HG02973 (cell line): ENCODE measurements around the gene RSPO1.
"Not testable (repeated sequence)": the region's sequence is repeated elsewhere in the genome, so short reads cannot be mapped to it uniquely, and the experiment has no call there.

Experiments used
- ATAC-seq: cut with Tn5 transposase; IDR thresholded peaks from one replicate; pipeline ENCODE4 v1.9.1; 2021; ENCODE audit warnings: moderate library complexity; ENCODE audit not compliant: unreplicated experiment

Gene RSPO1

GRCh38 chr1:37622131-37622530, 12.6 kb downstream of the RSPO1 start:
- no peak for ATAC-seq

- ATAC-seq: no peak
Measured at GRCh38 chr1:37621326-37621870, 13.3 kb downstream of the RSPO1 start.

- ATAC-seq: no peak
Measured at GRCh38 chr1:37620707-37621106, 14.0 kb downstream of the RSPO1 start.

- no peak for ATAC-seq
Measured at GRCh38 chr1:37616330-37616729, 18.4 kb downstream of the RSPO1 start.

GRCh38 chr1:37614105-37614504, 20.6 kb downstream of the RSPO1 start:
- ATAC-seq: no peak

- ATAC-seq: no peak
Measured at GRCh38 chr1:37612186-37612585, 22.5 kb downstream of the RSPO1 start.

GRCh38 chr1:37609994-37610393, 24.7 kb downstream of the RSPO1 start:
- ATAC-seq: no peak

DNA sequence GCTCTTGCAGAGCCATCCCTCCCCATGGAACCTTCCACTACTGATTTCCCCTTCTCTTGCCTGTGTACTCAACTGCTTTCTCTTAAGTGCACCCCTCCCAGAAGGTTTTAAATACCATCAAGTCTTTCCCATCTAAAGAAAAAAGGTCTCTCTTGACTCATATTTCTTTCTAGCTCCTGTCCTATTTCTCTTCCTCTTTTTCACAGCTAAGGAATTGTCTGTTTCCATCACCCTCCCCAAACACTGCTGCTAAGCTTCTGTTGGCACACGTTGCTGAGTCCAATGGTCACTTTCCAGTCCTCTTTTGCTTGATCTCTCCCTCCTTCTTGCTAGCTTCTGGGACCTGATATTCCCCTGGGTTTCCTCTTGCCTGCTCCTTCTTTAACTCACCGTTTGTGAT, 25.7 kb downstream of the RSPO1 start:
- no peak for ATAC-seq

DNA sequence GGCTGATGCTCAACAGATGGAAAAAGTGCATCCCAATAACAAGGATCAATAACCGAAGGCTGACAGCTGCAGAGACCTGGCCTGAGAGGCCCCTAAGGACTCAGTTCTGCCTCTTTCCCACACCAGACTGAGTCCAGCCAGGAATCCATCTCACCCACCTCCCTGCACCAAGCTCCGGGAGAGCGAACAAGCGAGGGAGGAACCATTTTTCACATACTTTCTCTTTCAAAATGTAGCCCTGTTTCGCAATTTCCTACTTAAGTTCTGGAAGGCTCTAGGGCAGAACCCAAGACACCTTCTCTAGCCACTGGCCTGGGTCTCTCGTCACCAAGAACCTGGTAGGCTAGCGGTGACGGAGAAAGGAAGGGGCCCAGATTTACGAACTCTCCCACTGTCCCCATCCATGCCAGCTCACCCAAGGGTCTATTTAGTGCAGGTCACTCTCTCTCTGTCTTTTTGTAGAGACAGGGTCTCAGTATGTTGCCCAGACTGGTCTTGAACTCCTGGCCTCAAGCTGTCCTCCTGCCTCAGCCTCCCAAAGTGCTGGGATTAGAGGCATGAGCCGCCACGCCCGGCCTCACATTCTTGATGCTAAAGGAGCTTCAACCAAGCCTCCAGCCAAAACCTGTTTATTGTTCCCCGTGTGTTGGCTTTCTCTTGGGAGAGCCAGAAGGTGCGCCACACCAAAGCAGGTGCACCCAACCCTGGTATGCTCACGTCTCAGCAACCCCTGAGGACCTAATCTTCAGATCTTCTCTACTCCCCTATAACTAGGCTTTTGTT, 28.0 kb downstream of the RSPO1 start:
- no peak for ATAC-seq

GRCh38 chr1:37605806-37606474, 28.8 kb downstream of the RSPO1 start:
- ATAC-seq: no peak

GRCh38 chr1:37605061-37605650, 29.5 kb downstream of the RSPO1 start:
- no peak for ATAC-seq

DNA sequence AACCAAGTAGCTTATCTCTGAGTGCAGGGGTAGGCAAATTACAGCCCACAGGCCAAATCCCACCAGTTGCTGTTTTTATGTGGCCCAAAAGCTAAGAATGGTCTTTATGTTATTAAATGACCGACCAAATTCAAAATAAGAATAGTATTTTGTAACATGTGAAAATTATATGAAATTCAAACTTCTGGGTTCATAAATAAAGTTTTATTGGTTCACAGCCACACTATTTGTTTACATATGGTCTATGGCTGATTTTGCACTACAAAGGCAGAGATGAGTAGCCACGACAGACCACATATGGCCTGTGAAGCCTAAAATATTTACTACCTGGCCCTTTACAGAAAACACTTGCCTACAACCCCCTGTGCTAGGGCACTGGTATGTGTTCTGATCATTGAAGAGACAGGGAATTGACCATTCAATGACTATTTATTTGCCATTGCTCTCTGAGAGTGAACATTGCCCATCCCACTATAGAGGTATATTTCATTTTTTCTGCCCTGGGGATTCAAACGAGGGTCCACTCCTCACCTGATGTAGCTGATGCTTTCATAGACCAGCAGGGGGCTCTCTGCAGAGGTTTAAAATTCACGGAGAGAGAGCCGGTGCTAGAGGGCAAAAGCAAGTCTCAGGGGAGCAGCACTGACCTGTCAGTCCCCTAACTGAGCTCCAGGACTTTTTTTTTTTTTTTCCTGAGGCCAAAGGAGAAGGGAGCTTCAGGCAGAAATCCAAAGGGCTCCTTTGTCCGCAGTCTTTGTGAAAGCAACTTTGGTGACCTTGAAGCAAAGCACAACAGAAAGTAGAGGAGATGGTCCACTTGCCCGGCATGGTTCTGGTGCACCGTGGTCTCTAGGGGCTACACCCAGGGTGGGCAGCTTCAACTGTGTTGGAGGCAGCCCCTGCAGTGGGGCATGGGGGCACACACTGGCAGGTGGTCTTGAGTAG, 31.7 kb downstream of the RSPO1 start:
- no peak for ATAC-seq

GRCh38 chr1:37601441-37601840, 33.3 kb downstream of the RSPO1 start:
- no peak for ATAC-seq

GRCh38 chr1:37599940-37600339, 34.8 kb downstream of the RSPO1 start:
- ATAC-seq: no peak

- ATAC-seq: no peak
Measured at GRCh38 chr1:37596182-37596667, 38.5 kb downstream of the RSPO1 start.

DNA sequence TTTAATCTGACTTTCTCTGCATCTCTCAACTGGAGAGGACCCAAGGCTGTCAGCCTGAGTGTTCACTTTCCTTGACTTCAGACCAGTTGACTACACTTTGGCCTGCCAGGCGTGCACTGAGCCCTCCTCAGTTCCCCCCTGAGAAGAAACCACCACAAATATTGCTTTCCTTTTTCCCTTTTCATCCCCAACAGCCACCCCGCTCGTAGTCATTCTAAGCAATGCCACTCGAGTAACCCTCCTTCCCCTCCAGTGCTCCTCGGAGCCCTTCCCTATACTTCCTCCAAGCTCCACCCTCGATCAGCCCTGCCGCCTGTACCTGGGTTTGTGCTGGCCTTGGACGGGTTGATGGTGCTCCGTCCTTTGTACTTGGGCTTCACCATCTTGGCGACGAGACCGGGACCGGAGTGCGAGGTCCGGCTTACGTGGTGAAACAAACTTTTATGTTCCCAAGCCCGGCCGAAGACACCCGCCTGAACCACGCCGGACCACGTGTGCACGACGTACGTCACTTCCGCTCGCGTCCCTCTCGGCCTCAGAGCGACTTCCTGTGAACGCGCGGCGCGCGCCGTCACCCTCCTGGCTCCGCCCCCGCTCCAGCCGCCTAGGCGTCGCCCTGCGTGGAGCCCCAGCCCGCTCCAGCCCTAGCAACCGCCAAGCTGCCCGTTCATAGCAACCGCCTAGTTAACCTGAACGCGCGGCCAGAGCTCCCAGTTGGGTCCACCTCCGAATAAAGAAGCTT, 39.1 kb downstream of the RSPO1 start, which contains the start of gene GNL2:
Gene GNL2 (minus strand): TSS at position 498 of the 742 bp plus-strand sequence. CDS start 115 bp downstream, at position 383.
- ATAC-seq: peak; percentile 92

DNA sequence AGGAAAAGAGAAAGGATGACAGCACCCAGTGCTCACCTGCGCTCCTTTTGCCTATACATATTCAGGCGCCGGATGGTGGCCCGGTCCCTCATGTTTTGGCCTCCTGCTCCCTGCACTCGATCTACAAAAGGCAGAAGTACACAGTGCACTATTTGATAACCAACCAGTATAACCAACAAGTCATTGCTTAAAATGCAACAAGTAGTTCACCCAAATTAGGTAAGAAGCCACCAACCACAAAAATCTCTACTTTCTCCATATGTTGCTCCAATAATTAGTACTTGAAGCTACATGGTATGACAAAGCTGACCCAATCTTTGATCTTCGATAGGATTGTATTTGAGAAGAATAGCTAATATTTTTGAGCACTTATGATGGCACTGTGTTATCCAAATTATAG, 41.0 kb downstream of the RSPO1 start:
- no peak for ATAC-seq

DNA sequence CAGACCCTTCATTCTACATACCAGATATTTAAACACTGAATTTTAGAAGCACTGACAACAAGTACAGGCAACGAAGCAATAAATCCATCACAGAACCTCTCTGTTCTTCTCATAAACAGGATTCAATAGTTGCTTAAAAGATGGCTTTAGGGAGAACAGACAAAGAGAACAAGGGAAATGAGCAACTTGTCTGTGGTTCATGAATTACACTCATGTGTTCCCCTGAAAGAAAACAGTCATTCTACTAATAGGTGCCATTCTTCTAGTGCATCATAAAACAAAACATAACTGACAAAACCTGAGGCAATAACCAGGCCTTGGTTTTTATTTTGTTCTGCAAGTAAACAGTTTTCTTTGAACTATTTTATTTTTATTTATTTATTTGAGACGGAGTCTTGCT, 45.8 kb downstream of the RSPO1 start:
- ATAC-seq: no peak

GRCh38 chr1:37584544-37584943, 50.1 kb downstream of the RSPO1 start:
- ATAC-seq: not testable (repeated sequence)

- ATAC-seq: no peak
Measured at GRCh38 chr1:37575692-37576091, 59.0 kb downstream of the RSPO1 start.
